ENCODE data around the gene PDE11A.

The PDE11A gene

GRCh38 chr2:177728920-177729319 is 343.7 kb downstream of the PDE11A start:
- no peak overlapping the region for H3K9ac ChIP-seq (ENCODE audit: low read length)
- no peaks in the 10 kb centered on the region for H3K79me2 ChIP-seq (ENCODE audit: low read length)
- H3K4me3 ChIP-seq (ENCODE audit: low read length) = no peak overlapping the region
- TF ChIP-seq EZH2phosphoT487 (IDR thresholded peaks at IDR 0.05; ENCODE audit: low read depth) (no peak), CTCF (IDR thresholded peaks at IDR 0.05; ENCODE audit: low read depth, low read length) (no peak)
- no peak overlapping the region for H3K27ac ChIP-seq (ENCODE audit: low read length)
- H3K4me2 ChIP-seq (ENCODE audit: low read length) = no peak overlapping the region
- H3K4me1 ChIP-seq (ENCODE audit: low read length) = peaks cover 3% of the 10 kb centered on the region; the same call in 1 of the 2 replicates
- H3K27me3 ChIP-seq (ENCODE audit: low read depth, low read length) = peaks cover 19% of the 10 kb centered on the region
- no peaks in the 10 kb centered on the region for H3K36me3 ChIP-seq (replicated peaks; ENCODE audit: low read depth, low read length)
- H2AFZ ChIP-seq (ENCODE audit: low read depth, low read length) = no peak overlapping the region
- no peaks in the 10 kb centered on the region for H3K9me3 ChIP-seq (ENCODE audit: insufficient read depth, low read length)
- no peaks in the 10 kb centered on the region for H4K20me1 ChIP-seq (ENCODE audit: insufficient read depth, low read length)

- no peak overlapping the region for H2AFZ ChIP-seq (ENCODE audit: low read depth, low read length)
- H3K79me2 ChIP-seq (ENCODE audit: low read length) = no peaks in the 10 kb centered on the region
- no peaks in the 10 kb centered on the region for H3K9me3 ChIP-seq (ENCODE audit: insufficient read depth, low read length)
- H3K4me3 ChIP-seq (ENCODE audit: low read length) = no peak overlapping the region
- peaks cover 3% of the 10 kb centered on the region; the same call in 1 of the 2 replicates for H3K4me1 ChIP-seq (ENCODE audit: low read length)
- peaks cover 19% of the 10 kb centered on the region for H3K27me3 ChIP-seq (ENCODE audit: low read depth, low read length)
- no peak for TF ChIP-seq EZH2phosphoT487 (IDR thresholded peaks at IDR 0.05; ENCODE audit: low read depth)
- TF ChIP-seq CTCF (IDR thresholded peaks at IDR 0.05; ENCODE audit: low read depth, low read length) = no peak
- no peak overlapping the region for H3K4me2 ChIP-seq (ENCODE audit: low read length)
- H3K27ac ChIP-seq (ENCODE audit: low read length) = no peak overlapping the region
- H3K36me3 ChIP-seq (replicated peaks; ENCODE audit: low read depth, low read length) = no peaks in the 10 kb centered on the region
- H3K9ac ChIP-seq (ENCODE audit: low read length) = no peak overlapping the region
- no peaks in the 10 kb centered on the region for H4K20me1 ChIP-seq (ENCODE audit: insufficient read depth, low read length)
These were observed 344.2 kb downstream of the PDE11A start for GRCh38 chr2:177728399-177728765.

GRCh38 chr2:177727577-177728398 is 344.8 kb downstream of the PDE11A start:
- H3K79me2 ChIP-seq (ENCODE audit: low read length) = no peaks in the 10 kb centered on the region
- H2AFZ ChIP-seq (ENCODE audit: low read depth, low read length) = no peak overlapping the region
- H3K36me3 ChIP-seq (replicated peaks; ENCODE audit: low read depth, low read length) = no peaks in the 10 kb centered on the region
- no peaks in the 10 kb centered on the region for H3K9me3 ChIP-seq (ENCODE audit: insufficient read depth, low read length)
- H3K27ac ChIP-seq (ENCODE audit: low read length) = no peak overlapping the region
- H3K27me3 ChIP-seq (ENCODE audit: low read depth, low read length) = peaks cover 19% of the 10 kb centered on the region
- no peak overlapping the region for H3K4me2 ChIP-seq (ENCODE audit: low read length)
- no peaks in the 10 kb centered on the region for H4K20me1 ChIP-seq (ENCODE audit: insufficient read depth, low read length)
- no peak for TF ChIP-seq CTCF (IDR thresholded peaks at IDR 0.05; ENCODE audit: low read depth, low read length)
- TF ChIP-seq EZH2phosphoT487 (IDR thresholded peaks at IDR 0.05; ENCODE audit: low read depth) = no peak
- no peak overlapping the region for H3K4me3 ChIP-seq (ENCODE audit: low read length)
- H3K4me1 ChIP-seq (ENCODE audit: low read length) = peaks cover 3% of the 10 kb centered on the region; the same call in 1 of the 2 replicates
- no peak overlapping the region for H3K9ac ChIP-seq (ENCODE audit: low read length)

- Histone ChIP-seq H3K27me3 (ENCODE audit: low read depth, low read length) (peaks cover 19% of the 10 kb centered on the region), H3K36me3 (replicated peaks; ENCODE audit: low read depth, low read length) (no peaks in the 10 kb centered on the region), H3K4me3 (ENCODE audit: low read length) (no peak overlapping the region), H3K4me2 (ENCODE audit: low read length) (no peak overlapping the region), H3K4me1 (ENCODE audit: low read length) (peaks cover 3% of the 10 kb centered on the region; the same call in 1 of the 2 replicates), H3K9me3 (ENCODE audit: insufficient read depth, low read length) (no peaks in the 10 kb centered on the region), H3K9ac (ENCODE audit: low read length) (no peak overlapping the region), H3K79me2 (ENCODE audit: low read length) (no peaks in the 10 kb centered on the region), H4K20me1 (ENCODE audit: insufficient read depth, low read length) (no peaks in the 10 kb centered on the region), H2AFZ (ENCODE audit: low read depth, low read length) (no peak overlapping the region), H3K27ac (ENCODE audit: low read length) (no peak overlapping the region)
- TF ChIP-seq EZH2phosphoT487 (IDR thresholded peaks at IDR 0.05; ENCODE audit: low read depth) (no peak), CTCF (IDR thresholded peaks at IDR 0.05; ENCODE audit: low read depth, low read length) (no peak)
These were observed 345.6 kb downstream of the PDE11A start for GRCh38 chr2:177726931-177727348.
